ENCODE data around the gene SIRT4. TPM values are rescaled to one million over a fixed set of nuclear protein-coding genes. Genes with fewer than 3 reads are reported as not detected.

SIRT4 gene
- total RNA-seq, 6 experiments from 2014 or later = 0.56 to 4.1 (median 3.0) TPM

DNA sequence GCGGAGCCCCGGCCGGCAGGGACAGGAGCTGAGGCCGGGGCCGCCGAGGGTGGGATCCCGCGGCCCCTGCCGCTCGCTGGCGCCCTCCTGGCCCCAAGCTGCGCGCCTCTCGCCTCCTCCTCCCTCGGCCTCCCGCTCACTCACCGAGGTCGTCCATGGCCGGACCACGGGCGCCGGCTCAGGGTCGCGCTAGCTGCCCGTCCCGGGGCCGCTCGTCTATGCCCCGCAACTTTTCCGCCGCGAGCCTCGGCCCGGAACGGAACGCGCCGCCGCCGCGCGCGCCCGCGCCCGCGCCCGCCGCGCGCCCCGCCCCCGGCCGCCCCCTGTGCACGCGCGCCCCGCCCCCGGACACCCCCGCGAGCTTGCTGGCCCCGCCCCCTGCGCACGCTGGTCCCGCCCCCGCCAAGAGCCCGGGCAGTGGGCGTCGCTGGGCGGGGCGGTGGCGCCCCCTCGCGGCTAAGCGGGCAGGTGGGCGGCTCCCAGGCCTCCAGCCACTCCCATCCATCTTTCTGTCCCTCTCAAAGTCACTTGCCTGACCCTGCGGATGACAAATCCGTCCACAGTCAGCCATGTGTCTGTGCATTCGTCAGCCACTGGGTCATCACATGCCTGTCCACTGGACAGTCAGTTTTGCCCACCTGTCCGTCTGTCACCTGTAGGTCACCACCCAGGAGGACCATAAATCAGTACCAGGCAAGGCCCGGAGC, 36.5 kb upstream of the SIRT4 start, which contains the start of gene PXN:
Gene PXN, minus strand, starts transcription at position 258 of the 707 bp plus-strand sequence. Its CDS starts 101 bp downstream, at position 157.
- ATAC-seq (peak; percentile 92 to 97 (median 95)), DNase-seq (peak; percentile 93 to 94 (median 93))
- intact Hi-C loops (cut with DNase I) = loop anchor here in 1 of 2 donors (5.0 kb wide), 1 partner anchor 38 kb away; no protein-coding TSS in a partner anchor
- no peaks in the 10 kb centered on the region for H3K9me3 ChIP-seq
- WGBS (ENCODE audit: insufficient coverage, low coverage, low lambda C conversion rate, missing lambda C conversion rate) = 7% methylated on average over 3 of the region's 81 CpGs
- H3K27ac ChIP-seq = peak within 1 kb of the TSS; percentile 79 to 88 (median 79)
- TF ChIP-seq, protein P1, sequence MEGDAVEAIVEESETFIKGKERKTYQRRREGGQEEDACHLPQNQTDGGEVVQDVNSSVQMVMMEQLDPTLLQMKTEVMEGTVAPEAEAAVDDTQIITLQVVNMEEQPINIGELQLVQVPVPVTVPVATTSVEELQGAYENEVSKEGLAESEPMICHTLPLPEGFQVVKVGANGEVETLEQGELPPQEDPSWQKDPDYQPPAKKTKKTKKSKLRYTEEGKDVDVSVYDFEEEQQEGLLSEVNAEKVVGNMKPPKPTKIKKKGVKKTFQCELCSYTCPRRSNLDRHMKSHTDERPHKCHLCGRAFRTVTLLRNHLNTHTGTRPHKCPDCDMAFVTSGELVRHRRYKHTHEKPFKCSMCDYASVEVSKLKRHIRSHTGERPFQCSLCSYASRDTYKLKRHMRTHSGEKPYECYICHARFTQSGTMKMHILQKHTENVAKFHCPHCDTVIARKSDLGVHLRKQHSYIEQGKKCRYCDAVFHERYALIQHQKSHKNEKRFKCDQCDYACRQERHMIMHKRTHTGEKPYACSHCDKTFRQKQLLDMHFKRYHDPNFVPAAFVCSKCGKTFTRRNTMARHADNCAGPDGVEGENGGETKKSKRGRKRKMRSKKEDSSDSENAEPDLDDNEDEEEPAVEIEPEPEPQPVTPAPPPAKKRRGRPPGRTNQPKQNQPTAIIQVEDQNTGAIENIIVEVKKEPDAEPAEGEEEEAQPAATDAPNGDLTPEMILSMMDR (IDR thresholded peaks at IDR 0.05) = peak; percentile 84 to 92 (median 88)
- peak; percentile 64 for TF ChIP-seq POLR2A (IDR thresholded peaks at IDR 0.05)
- H3K36me3 ChIP-seq = no peaks in the 10 kb centered on the region
- no peaks in the 10 kb centered on the region for H3K27me3 ChIP-seq
- peak within 1 kb of the TSS; percentile 87 to 90 (median 88) for H3K4me3 ChIP-seq
- H3K4me1 ChIP-seq = peaks cover 0 to 26% (median 6%) of the 10 kb centered on the region in 4 donors

DNA sequence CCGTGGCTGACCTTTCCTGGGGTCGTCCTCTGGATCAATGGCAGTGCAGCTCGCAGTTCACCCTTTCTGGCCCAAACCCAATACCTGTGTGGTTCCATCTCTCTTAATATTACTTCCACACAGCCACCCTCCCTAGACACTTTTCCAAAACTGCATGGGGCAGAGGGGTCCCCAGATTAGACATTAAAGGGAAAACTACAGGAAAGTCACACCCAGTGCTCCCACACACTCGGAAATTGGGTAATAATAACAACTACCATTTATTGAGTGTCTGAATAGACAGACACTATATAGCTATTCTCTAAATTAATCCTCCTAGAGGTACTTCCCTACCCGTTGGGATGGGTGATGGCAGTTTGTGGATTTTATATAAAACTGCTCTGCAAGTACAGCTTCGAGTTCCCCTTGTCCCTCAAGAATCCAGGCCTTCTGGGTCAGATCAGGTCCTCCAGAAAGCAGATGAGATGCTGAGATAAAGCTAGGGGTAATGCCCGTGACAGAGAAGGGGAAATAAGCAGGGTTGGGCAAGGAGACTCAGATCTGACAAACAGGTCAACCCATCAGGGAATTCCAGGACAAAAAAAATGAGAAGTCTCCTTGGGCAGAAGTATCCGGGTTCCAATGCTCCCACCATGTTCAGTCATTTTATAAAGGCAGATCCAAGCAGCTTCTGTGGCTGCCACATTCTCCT, 35.8 kb upstream of the SIRT4 start:
- no peaks in the 10 kb centered on the region for H3K36me3 ChIP-seq
- DNase-seq = no peak
- intact Hi-C loops (cut with DNase I) = loop anchor here in 1 of 2 donors (5.0 kb wide), 1 partner anchor 39 kb away; no protein-coding TSS in a partner anchor
- ATAC-seq = no peak
- no peaks in the 10 kb centered on the region for H3K27me3 ChIP-seq
- 21% methylated on average over 7 of the region's 8 CpGs for WGBS (ENCODE audit: insufficient coverage, low coverage, low lambda C conversion rate, missing lambda C conversion rate)
- peaks cover 0 to 26% (median 6%) of the 10 kb centered on the region in 4 donors for H3K4me1 ChIP-seq
- no peaks in the 10 kb centered on the region for H3K9me3 ChIP-seq
- H3K4me3 ChIP-seq = no peak overlapping the region
- TF ChIP-seq POLR2A (IDR thresholded peaks at IDR 0.05) = no peak
- TF ChIP-seq, protein P1 (IDR thresholded peaks at IDR 0.05) = no peak
- no peak overlapping the region for H3K27ac ChIP-seq

DNA sequence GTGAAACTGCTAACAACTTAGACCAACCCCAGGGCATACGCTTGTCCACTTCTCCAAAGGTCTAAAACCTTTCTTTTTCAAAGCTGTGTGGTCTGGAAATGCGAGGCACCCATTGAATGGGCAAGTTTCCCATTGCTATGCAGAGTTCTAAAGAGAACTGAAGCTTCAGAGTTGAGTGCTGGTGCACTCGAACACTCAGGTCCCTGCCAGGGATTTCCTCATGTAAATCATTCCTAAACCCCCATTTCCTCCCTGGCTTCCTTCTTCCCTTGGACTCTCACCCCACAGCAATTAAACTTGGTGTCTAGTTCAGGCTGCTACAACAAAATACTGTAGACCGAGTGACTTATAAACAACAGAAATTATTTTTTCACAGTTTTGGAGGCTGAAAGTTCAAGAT, 34.4 kb upstream of the SIRT4 start:
- Histone ChIP-seq H3K36me3 (no peaks in the 10 kb centered on the region), H3K27me3 (no peaks in the 10 kb centered on the region), H3K4me3 (no peak overlapping the region), H3K27ac (peak overlapping the region in 1 of 3 donors; percentile 7), H3K4me1 (peaks cover 0 to 22% (median 6%) of the 10 kb centered on the region in 4 donors), H3K9me3 (no peaks in the 10 kb centered on the region)
- DNase-seq (no peak), ATAC-seq (peak in 1 of 4 donors; percentile 22)
- no peak for TF ChIP-seq POLR2A (IDR thresholded peaks at IDR 0.05)
- TF ChIP-seq, protein P1 (IDR thresholded peaks at IDR 0.05) = no peak
- 18% methylated on average over 4 of the region's 4 CpGs for WGBS (ENCODE audit: insufficient coverage, low coverage, low lambda C conversion rate, missing lambda C conversion rate)
- intact Hi-C loops (cut with DNase I) = loop anchor here in 1 of 2 donors (5.0 kb wide), 1 partner anchor 40 kb away; no protein-coding TSS in a partner anchor

DNA sequence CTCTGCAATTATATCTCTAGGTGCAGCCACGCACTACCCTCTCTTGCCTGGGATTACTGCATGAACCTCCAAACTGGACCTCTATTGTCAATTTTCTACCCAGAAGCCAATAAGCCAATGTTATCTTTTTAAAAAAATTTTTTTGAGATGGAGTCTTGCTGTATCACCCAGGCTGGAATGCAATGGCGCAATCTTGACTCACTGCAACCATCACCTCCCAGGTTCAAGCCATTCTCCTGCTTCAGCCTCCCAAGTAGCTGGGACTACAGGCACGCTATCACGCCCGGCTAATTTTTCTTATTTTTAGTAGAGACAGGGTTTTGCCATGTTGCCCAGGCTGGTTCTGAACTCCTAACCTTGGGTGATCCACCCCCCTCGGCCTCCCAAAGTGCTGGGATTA, 25.4 kb upstream of the SIRT4 start:
- DNase-seq (no peak), ATAC-seq (peak in 1 of 4 donors; percentile 37)
- no peaks in the 10 kb centered on the region for H3K36me3 ChIP-seq
- H3K4me1 ChIP-seq = peaks cover 0 to 6% (median 3%) of the 10 kb centered on the region in 4 donors
- intact Hi-C loops (cut with DNase I) = no loop called here
- no peak for TF ChIP-seq POLR2A (IDR thresholded peaks at IDR 0.05)
- TF ChIP-seq, protein P1 (IDR thresholded peaks at IDR 0.05) = no peak
- no peak overlapping the region for H3K27ac ChIP-seq
- no peak overlapping the region for H3K4me3 ChIP-seq
- 100% methylated on average over 2 of the region's 6 CpGs for WGBS (ENCODE audit: insufficient coverage, low coverage, low lambda C conversion rate, missing lambda C conversion rate)
- no peaks in the 10 kb centered on the region for H3K9me3 ChIP-seq
- H3K27me3 ChIP-seq = no peaks in the 10 kb centered on the region
